KOPT-K1 (cell line): ENCODE results near the gene DENND1A.

Source experiments
- H3K27ac ChIP-seq: fragments of 200-600 bp; sonication (generic); 2 replicates; pipeline ENCODE4 v1.5.1; 2016; ENCODE audit warnings: antibody characterized with exemption, mild to moderate bottlenecking, low read depth, low read length; ENCODE audit not compliant: poor library complexity, severe bottlenecking
- H3K36me3 ChIP-seq: fragments of 200-600 bp; sonication (generic); 2 replicates; pipeline ENCODE4 v1.5.1; 2017; ENCODE audit warnings: antibody characterized with exemption, mild to moderate bottlenecking, low read length, moderate library complexity; ENCODE audit not compliant: insufficient read depth
- H3K9me3 ChIP-seq: fragments of 200-600 bp; sonication (generic); 2 replicates; pipeline ENCODE4 v1.5.1; 2017; ENCODE audit warnings: antibody characterized with exemption, low read length, mild to moderate bottlenecking; ENCODE audit not compliant: insufficient read depth, poor library complexity, severe bottlenecking

The DENND1A gene

GRCh38 chr9:123772967-123773366 lies 157.0 kb downstream of the DENND1A start:
- Histone ChIP-seq H3K36me3 (no peaks in the 10 kb centered on the region), H3K27ac (no peak overlapping the region), H3K9me3 (no peaks in the 10 kb centered on the region)

DNA sequence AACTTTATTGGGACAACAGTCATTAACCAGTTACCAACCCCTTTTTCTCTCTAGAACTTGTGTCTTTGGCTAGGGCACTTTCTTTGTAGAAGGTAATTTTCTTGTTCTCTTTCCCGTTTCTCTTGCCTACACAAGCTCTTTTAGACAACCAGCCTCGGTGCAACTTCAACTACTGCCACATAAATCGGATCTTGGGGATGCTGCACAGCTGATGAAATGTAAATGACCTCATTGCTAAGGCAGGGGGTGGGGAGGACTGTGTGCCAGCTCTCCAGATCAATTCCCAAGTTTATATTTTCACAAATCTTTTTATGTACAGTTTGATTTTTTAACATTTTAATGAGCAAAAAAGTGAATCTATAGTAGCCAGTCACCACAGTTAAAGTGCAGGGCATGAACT lies 157.6 kb downstream of the DENND1A start:
- H3K36me3 ChIP-seq = no peaks in the 10 kb centered on the region
- H3K27ac ChIP-seq = no peak overlapping the region
- H3K9me3 ChIP-seq = no peaks in the 10 kb centered on the region

DNA sequence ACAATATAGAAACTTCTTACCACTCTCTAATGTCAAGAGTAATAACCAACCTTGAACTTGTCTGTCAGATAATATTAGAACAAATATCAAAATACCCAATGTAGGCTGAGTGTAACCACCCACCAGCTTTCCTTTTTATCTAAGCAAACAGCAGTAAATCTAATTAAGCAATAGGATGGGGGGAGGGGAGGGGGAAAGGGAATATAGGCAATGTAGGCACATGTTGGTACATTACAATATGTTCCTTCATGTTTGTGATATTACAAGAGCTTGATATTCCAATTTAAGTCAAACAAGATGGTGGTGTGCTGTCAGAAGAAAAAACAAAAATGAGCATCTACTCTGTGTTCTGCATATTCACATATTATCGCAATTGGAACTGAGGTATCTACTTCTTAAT lies 158.2 kb downstream of the DENND1A start:
- H3K36me3 ChIP-seq = no peaks in the 10 kb centered on the region
- no peaks in the 10 kb centered on the region for H3K9me3 ChIP-seq
- no peak overlapping the region for H3K27ac ChIP-seq

DNA sequence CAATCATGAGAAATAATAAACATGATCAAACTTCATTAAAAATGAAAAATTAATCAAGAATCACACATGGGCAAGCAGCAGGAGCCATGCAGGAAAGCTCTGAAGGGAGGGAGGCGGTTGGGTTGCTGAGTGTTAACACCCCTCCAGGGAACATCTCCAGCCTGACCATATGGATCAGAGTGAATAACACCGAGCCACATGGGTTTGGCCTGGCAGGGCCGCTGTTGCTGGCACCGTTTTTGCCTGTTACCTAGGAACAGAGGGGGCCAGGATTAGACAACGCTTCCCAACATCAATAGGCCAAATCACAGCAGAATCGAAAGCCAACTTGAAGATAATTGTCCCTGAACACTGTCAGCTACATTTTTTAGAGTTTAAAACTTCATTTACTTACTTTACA lies 160.2 kb downstream of the DENND1A start:
- no peaks in the 10 kb centered on the region for H3K9me3 ChIP-seq
- H3K27ac ChIP-seq = no peak overlapping the region
- no peaks in the 10 kb centered on the region for H3K36me3 ChIP-seq

DNA sequence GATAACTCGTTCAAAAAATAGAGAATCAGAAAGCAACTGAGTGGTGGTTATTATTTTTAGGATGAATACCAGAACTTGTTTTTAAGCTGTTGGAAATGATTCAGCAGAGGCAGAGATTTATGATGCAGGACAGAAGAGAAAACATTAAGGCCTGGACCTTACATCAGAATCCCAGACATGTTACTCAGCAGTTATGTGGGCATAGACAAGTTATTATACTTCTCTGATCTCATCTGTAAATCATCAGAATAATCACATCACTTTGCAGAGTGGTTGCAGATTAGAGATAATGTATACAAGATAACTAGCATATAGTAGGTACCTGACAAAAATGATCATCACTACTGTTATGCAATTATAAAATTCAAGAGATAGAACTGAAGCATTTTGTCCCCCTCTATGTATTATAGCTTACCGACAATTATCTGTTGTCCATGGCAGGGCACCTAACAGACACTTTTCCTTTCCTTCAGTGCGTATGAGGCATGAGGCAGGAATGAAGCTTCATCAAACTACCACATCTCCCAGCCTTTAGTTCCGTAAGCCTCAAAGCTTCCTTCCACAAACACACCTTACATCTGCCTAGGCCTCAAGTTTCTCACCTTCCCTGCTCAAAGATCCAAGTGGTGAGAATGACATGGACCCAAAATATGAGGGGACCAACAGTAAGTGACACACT lies 165.9 kb downstream of the DENND1A start:
- H3K9me3 ChIP-seq = no peaks in the 10 kb centered on the region
- no peaks in the 10 kb centered on the region for H3K36me3 ChIP-seq
- no peak overlapping the region for H3K27ac ChIP-seq

- Histone ChIP-seq H3K9me3 (no peaks in the 10 kb centered on the region), H3K36me3 (no peaks in the 10 kb centered on the region), H3K27ac (no peak overlapping the region)
These were observed 167.9 kb downstream of the DENND1A start for GRCh38 chr9:123761905-123762605.

DNA sequence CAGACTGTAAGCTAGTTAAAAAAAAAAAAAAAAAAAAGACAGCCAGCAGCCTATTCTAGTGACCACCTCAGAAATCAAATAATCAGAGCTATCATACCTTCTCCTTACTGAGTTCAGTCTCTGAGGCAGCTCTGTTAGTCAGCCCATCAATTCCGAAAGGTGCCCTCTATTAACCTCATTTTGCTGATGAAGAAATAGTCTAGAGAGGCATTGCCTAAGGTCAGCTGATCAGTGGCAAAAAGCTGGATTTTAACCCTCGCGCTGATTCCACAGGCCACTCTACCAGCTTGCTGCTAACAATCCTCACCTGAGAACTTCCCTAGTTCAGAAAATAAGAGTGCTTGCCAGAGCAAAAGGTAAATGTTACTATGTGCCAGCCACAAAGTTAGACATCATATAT lies 172.0 kb downstream of the DENND1A start:
- Histone ChIP-seq H3K9me3 (no peaks in the 10 kb centered on the region), H3K27ac (no peak overlapping the region), H3K36me3 (no peaks in the 10 kb centered on the region)

GRCh38 chr9:123757547-123757946 lies 172.4 kb downstream of the DENND1A start:
- Histone ChIP-seq H3K27ac (no peak overlapping the region), H3K36me3 (no peaks in the 10 kb centered on the region), H3K9me3 (no peaks in the 10 kb centered on the region)

GRCh38 chr9:123756484-123757106 lies 173.3 kb downstream of the DENND1A start:
- no peaks in the 10 kb centered on the region for H3K36me3 ChIP-seq
- H3K9me3 ChIP-seq = no peaks in the 10 kb centered on the region
- H3K27ac ChIP-seq = no peak overlapping the region

DNA sequence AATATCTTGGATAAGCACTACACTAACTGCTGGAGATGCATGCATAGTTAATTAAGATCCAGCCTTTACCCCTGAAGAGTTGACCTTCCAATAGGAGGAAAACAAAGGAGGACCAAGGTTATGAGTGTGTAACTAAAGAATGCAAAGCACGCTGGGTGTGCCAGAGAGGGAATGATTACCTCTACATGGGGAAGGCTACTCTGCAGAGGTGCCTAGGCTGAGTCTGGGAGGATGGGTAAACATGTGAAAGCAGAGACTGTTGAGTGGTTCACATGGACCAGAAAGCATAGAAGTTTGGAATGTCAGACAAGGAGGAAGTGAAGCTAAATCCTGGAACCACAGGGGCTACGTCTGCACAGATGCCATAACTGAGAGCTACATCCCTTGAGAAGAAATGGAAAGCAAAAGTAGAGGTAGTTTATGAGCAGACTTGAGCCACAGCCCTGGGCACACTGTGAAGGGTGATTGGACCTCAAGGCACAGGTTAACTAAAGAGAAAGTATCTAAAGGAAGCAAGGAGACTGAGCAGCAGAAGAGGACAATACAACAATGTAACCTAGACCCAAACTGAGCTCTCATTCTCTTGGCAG lies 176.2 kb downstream of the DENND1A start:
- no peaks in the 10 kb centered on the region for H3K9me3 ChIP-seq
- no peaks in the 10 kb centered on the region for H3K36me3 ChIP-seq
- H3K27ac ChIP-seq = no peak overlapping the region

DNA sequence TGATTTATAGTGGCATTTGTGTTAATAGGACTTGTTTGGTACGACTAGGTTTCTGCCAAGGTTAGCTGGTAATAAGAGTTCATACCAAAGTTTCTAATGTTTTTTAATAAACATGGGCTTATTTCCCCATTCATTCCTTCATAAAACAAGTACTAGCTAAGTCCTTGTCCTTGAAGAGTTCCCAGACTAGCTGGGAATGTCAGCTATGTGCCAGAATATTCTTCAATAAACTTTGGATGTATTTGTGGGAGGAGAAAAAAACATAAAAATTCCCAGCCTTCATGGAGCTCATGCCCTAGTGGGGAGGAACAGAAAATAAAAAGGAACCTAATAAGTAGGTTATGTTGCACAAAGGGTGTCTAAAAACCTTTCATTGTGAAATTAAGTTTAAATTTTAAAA lies 176.9 kb downstream of the DENND1A start:
- Histone ChIP-seq H3K36me3 (no peaks in the 10 kb centered on the region), H3K9me3 (no peaks in the 10 kb centered on the region), H3K27ac (no peak overlapping the region)

GRCh38 chr9:123749580-123750202 lies 180.2 kb downstream of the DENND1A start:
- H3K9me3 ChIP-seq = no peaks in the 10 kb centered on the region
- no peaks in the 10 kb centered on the region for H3K36me3 ChIP-seq
- no peak overlapping the region for H3K27ac ChIP-seq

DNA sequence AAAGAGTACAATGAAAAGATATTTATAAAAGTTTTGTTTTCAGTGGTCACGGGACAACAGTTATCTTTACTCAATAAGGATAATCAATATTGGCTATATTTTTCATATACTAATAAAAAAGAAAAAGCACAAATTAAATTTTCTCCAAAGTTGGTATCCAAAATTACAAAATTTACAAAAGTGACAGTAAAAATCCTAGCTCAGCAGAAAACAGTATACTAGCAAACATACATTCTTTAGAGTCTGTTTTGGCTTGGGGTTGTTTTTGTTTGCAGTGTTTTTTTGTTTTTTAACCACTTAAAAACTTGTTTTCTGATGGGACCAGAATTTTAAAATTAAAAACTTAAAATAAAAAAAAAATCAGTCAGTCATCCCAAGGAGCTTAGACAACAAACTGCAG lies 183.2 kb downstream of the DENND1A start:
- no peaks in the 10 kb centered on the region for H3K9me3 ChIP-seq
- H3K36me3 ChIP-seq = no peaks in the 10 kb centered on the region
- no peak overlapping the region for H3K27ac ChIP-seq

- Histone ChIP-seq H3K36me3 (no peaks in the 10 kb centered on the region), H3K9me3 (no peaks in the 10 kb centered on the region), H3K27ac (no peak overlapping the region)
These were observed 184.0 kb downstream of the DENND1A start for GRCh38 chr9:123745933-123746332.

DNA sequence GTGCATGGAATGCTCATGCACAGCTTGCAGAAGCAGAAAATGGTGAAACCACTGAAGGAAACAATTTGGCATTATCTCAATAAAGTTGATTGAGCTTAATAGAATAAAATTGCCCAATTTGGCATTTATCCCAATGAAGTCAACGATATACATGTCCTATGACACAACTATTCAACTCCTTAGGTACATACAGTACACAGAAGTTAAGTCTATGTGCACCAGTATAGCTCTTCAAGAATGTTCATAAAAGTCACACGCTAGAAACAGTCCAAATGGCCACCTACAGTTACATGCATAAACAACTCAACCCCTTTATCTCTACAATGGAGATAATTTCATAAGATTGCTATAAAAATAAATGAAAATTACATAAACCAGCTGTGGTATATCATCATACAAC lies 184.5 kb downstream of the DENND1A start:
- H3K9me3 ChIP-seq = no peaks in the 10 kb centered on the region

More for the DNA sequence above, 184.5 kb downstream of the DENND1A start:
- Histone ChIP-seq H3K27ac (no peak overlapping the region), H3K36me3 (no peaks in the 10 kb centered on the region)
